ENCODE data around the gene HBA2.
"Not testable (repeated sequence)": the region's sequence is repeated elsewhere in the genome, so short reads cannot be mapped to it uniquely, and the experiment has no call there.

HBA2 gene

GRCh38 chr16:176006-176405 lies 3.3 kb downstream of the HBA2 start:
- DNase-seq = not testable (repeated sequence)

- not testable (repeated sequence) for DNase-seq
These were observed 4.1 kb downstream of the HBA2 start, which contains the start of gene HBA1 for GRCh38 chr16:176477-177382. HBA1 (plus strand) TSS chr16:176680; CDS start chr16:176717, 37 bp downstream.

- DNase-seq = no peak
These were observed 4.7 kb downstream of the HBA2 start for GRCh38 chr16:177394-177822.

- DNase-seq = no peak
These were observed 5.4 kb downstream of the HBA2 start for GRCh38 chr16:177981-178667.

- DNase-seq = no peak
These were observed 6.0 kb downstream of the HBA2 start for GRCh38 chr16:178668-179015.

GRCh38 chr16:179211-180092 lies 6.8 kb downstream of the HBA2 start:
- no peak for DNase-seq

GRCh38 chr16:180101-180675 lies 7.5 kb downstream of the HBA2 start, which contains the start of gene HBQ1:
HBQ1 (plus strand) TSS chr16:180459; CDS start chr16:180487, 28 bp downstream.
- no peak for DNase-seq

GRCh38 chr16:180681-181564 lies 8.2 kb downstream of the HBA2 start:
- DNase-seq = peak; percentile 82

GRCh38 chr16:181565-182021 lies 8.9 kb downstream of the HBA2 start:
- no peak for DNase-seq

- no peak for DNase-seq
These were observed 10.3 kb downstream of the HBA2 start for GRCh38 chr16:183005-183404.

- no peak for DNase-seq
These were observed 12.5 kb downstream of the HBA2 start for GRCh38 chr16:185213-185612.

GRCh38 chr16:185691-186090 lies 13.0 kb downstream of the HBA2 start:
- DNase-seq = no peak

- DNase-seq = no peak
These were observed 14.7 kb downstream of the HBA2 start for GRCh38 chr16:187330-187729.

GRCh38 chr16:188674-189073 lies 16.0 kb downstream of the HBA2 start:
- DNase-seq = no peak

GRCh38 chr16:189604-190186 lies 17.0 kb downstream of the HBA2 start:
- no peak for DNase-seq

GRCh38 chr16:191831-192230 lies 19.2 kb downstream of the HBA2 start:
- DNase-seq = no peak

GRCh38 chr16:192686-193085 lies 20.0 kb downstream of the HBA2 start:
- no peak for DNase-seq

GRCh38 chr16:193441-193840 lies 20.8 kb downstream of the HBA2 start:
- DNase-seq = no peak

- no peak for DNase-seq
These were observed 21.8 kb downstream of the HBA2 start for GRCh38 chr16:194516-194915.

GRCh38 chr16:200388-200787 lies 27.7 kb downstream of the HBA2 start:
- no peak for DNase-seq

GRCh38 chr16:203246-203645 lies 30.6 kb downstream of the HBA2 start:
- no peak for DNase-seq

All from T-helper 9 cell (primary cell).